Measurements from ENCODE around the gene ERICH6B. TPM values are rescaled to one million over a fixed set of nuclear protein-coding genes. Genes with fewer than 3 reads are reported as not detected.

ERICH6B gene
- total RNA-seq, 1 donor from 2014 or later, result not detected

DNA sequence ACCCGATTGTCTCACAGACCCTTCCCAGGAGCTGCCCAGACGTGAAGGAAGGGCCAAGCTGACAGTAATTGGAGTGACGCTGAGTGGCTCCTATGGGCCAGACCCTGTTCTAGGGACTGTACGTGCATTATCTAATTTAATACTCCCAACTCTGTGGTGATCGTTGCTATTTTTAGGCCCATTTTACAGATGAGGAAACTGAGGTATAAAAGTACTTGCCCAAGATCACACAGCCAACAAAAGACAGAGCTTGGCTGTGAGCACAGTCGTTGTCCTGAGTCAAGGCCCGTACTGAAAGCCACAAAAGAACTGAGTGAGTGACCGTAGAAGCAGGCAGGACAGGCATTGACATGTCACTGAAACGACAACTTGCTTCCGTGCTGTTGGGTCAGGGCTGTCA, 74.7 kb downstream of the ERICH6B start:
- peaks cover 3% of the 10 kb centered on the region for H3K36me3 ChIP-seq
- intact Hi-C loops (cut with DNase I), result no loop called here
- no peaks in the 10 kb centered on the region for H3K4me1 ChIP-seq
- H3K27ac ChIP-seq, result no peak overlapping the region
- no peak overlapping the region for H3K4me3 ChIP-seq
- DNase-seq (no peak), ATAC-seq (no peak)
- no peaks in the 10 kb centered on the region for H3K27me3 ChIP-seq
- TF ChIP-seq, protein P1, sequence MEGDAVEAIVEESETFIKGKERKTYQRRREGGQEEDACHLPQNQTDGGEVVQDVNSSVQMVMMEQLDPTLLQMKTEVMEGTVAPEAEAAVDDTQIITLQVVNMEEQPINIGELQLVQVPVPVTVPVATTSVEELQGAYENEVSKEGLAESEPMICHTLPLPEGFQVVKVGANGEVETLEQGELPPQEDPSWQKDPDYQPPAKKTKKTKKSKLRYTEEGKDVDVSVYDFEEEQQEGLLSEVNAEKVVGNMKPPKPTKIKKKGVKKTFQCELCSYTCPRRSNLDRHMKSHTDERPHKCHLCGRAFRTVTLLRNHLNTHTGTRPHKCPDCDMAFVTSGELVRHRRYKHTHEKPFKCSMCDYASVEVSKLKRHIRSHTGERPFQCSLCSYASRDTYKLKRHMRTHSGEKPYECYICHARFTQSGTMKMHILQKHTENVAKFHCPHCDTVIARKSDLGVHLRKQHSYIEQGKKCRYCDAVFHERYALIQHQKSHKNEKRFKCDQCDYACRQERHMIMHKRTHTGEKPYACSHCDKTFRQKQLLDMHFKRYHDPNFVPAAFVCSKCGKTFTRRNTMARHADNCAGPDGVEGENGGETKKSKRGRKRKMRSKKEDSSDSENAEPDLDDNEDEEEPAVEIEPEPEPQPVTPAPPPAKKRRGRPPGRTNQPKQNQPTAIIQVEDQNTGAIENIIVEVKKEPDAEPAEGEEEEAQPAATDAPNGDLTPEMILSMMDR (IDR thresholded peaks at IDR 0.05), result no peak
- no peaks in the 10 kb centered on the region for H3K9me3 ChIP-seq

DNA sequence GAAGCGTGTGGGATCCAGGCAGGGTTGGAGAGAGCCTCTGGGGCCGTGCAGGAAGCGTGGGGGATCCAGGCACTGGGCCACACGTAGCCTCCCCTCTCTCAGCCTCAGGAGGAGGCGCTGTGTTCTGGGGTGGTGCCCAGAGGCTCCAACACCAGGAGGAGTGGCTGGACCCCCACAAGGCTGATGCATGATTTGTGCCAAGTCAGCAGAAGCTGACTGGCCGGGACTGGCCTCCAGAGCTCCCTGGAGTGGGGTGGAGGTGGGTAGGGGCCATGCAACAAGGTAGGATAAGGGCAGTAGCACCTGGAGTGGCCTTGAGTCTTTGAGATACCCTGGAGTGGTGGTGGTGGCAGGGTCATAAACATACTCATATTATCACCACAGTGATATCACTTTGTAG, 75.3 kb downstream of the ERICH6B start:
- Histone ChIP-seq H3K9me3 (no peaks in the 10 kb centered on the region), H3K27me3 (no peaks in the 10 kb centered on the region), H3K4me3 (no peak overlapping the region), H3K36me3 (peaks cover 10% of the 10 kb centered on the region), H3K4me1 (no peaks in the 10 kb centered on the region), H3K27ac (no peak overlapping the region)
- ATAC-seq, result no peak
- no peak for DNase-seq
- intact Hi-C loops (cut with DNase I), result no loop called here
- TF ChIP-seq, protein P1 (IDR thresholded peaks at IDR 0.05), result no peak

DNA sequence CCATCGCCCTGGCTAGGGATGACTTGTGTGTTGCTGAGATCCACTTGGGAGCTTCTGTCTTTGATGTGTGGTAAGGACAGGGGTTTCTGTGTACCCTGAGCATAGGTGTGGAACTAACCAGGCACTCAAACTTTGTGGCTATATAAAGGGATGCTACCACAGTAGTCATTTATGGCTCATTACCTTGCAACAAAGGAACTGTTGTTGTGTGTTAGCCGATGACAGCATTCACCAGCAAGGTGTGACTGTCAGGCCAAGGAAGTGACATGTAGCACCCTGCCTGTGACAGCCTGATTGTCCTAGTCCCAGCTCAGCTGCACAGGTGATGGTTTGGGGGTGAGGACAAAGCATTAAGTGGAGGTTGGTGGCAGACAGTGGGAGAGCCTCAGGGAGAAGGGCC, 77.2 kb downstream of the ERICH6B start:
- TF ChIP-seq, protein P1 (IDR thresholded peaks at IDR 0.05), result no peak
- Histone ChIP-seq H3K4me1 (no peaks in the 10 kb centered on the region), H3K36me3 (peaks cover 28% of the 10 kb centered on the region), H3K4me3 (no peak overlapping the region), H3K27ac (no peak overlapping the region), H3K9me3 (no peaks in the 10 kb centered on the region), H3K27me3 (no peaks in the 10 kb centered on the region)
- DNase-seq (no peak), ATAC-seq (no peak)
- intact Hi-C loops (cut with DNase I), result no loop called here

DNA sequence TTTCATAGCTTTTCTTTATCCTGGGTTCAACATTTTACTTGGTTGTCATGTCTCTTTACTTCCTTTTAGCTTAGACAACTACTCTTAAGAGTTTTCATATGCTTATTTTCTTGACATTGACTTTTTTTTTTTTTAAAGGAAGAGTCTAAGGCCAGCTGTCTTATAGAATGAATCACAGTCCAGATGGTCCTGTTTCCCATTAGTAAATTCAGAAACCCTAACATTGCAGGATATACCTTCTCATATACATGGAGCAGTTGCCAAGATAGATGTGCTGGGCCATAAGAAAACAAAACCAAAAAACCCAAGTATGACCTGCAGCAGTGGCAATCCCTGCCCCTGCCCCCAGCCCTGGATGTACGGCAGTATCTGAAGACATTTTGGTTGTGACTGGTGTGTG, 78.0 kb downstream of the ERICH6B start:
- no peak for ATAC-seq
- H3K4me3 ChIP-seq, result no peak overlapping the region
- no peaks in the 10 kb centered on the region for H3K9me3 ChIP-seq
- DNase-seq, result no peak
- no peak overlapping the region for H3K27ac ChIP-seq
- TF ChIP-seq, protein P1 (IDR thresholded peaks at IDR 0.05), result no peak
- no peaks in the 10 kb centered on the region for H3K27me3 ChIP-seq
- intact Hi-C loops (cut with DNase I), result no loop called here
- peaks cover 36% of the 10 kb centered on the region for H3K36me3 ChIP-seq
- H3K4me1 ChIP-seq, result no peaks in the 10 kb centered on the region

DNA sequence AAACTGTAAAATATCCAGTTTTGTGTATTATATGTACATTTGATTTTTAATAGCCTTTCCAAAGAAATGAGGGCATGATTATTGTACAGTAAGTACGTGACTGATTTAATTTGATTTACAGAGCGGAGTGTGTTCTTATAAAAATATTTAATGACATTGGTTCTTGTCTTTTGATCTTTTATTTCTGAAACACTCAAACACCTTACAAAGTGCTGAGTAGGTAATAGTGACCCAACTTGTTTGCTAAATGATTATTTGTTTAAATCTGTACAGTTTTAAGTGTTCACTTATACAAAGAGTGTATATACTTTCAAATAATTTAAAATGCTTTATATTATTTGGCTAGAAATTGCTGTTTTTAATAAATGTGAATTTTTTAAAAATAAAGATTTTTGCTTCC, 79.3 kb downstream of the ERICH6B start:
- DNase-seq, result no peak
- TF ChIP-seq, protein P1 (IDR thresholded peaks at IDR 0.05), result no peak
- H3K4me3 ChIP-seq, result no peak overlapping the region
- H3K36me3 ChIP-seq, result peaks cover 47% of the 10 kb centered on the region
- H3K27me3 ChIP-seq, result no peaks in the 10 kb centered on the region
- H3K27ac ChIP-seq, result no peak overlapping the region
- no peaks in the 10 kb centered on the region for H3K9me3 ChIP-seq
- no peaks in the 10 kb centered on the region for H3K4me1 ChIP-seq
- intact Hi-C loops (cut with DNase I), result no loop called here
- no peak for ATAC-seq

DNA sequence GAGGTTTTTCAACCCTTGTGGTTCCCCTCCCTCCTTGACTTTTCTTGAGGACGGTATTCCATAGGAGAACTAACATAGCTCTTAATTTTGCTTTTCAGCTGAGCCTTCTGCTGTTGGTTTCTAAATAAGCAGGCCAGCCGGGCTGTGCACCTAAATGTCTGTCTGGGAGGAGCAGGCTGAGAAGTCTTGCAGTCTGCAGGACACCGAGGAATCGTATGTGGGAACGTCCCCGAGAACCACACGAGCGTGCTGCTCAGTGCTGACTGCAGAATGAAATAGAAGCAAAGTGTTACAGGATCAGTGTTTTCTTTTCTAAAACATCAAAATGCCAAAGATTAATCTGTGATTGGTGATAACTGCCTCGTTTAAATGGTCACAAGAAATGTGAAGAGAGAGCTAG, 80.9 kb downstream of the ERICH6B start:
- TF ChIP-seq, protein P1 (IDR thresholded peaks at IDR 0.05), result no peak
- H3K4me3 ChIP-seq, result no peak overlapping the region
- peaks cover 63% of the 10 kb centered on the region for H3K36me3 ChIP-seq
- H3K27ac ChIP-seq, result no peak overlapping the region
- no peaks in the 10 kb centered on the region for H3K27me3 ChIP-seq
- no peaks in the 10 kb centered on the region for H3K4me1 ChIP-seq
- H3K9me3 ChIP-seq, result no peaks in the 10 kb centered on the region
- intact Hi-C loops (cut with DNase I), result no loop called here
- DNase-seq (no peak), ATAC-seq (no peak)

All from upper lobe of right lung (tissue), 1 donor.